Fibroblast of peridontal ligament (primary cell): ENCODE results near the gene CASP3.

Source experiments
- DNase-seq: peaks from one replicate; pipeline ENCODE4 v3.0.0-alpha.2; 2010; ENCODE audit errors: extremely low read depth

CASP3 gene

GRCh38 chr4:184649026-184649970, at the start of gene CASP3, which contains the start of gene PRIMPOL:
Gene CASP3 (minus strand): TSS chr4:184649447. CDS start chr4:184638453, 10,994 bp downstream.
Gene PRIMPOL (plus strand): TSS chr4:184649738. CDS start chr4:184657141, 7,403 bp downstream.
- peak; percentile 88 for DNase-seq

- no peak for DNase-seq
Measured at GRCh38 chr4:184697956-184698355, 48.7 kb upstream of the CASP3 start.

GRCh38 chr4:184695178-184695896, 46.1 kb upstream of the CASP3 start:
- DNase-seq: peak; percentile 12

DNA sequence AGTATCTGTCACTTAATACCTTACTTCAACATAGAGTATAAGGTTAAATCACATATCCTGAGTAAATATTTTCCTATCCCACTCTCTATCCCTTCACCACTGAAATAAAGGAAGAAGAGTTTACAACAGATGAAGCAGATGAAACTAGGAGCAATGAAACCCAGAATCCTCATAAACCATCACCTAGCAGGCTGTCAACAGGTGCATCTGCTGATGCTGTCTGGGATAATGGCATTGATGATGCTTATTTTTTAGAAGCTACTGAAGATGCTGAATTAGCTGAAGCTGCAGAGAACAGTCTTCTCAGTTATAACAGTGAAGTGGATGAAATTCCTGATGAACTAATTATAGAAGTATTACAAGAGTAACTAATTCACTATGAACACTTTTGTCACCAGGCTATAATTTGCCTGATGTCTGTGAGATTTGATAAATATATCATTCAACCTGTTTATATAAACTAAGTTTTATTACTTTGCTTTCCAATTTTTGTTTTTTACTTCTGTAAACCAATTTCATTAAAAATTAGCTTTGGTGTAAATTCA, 45.2 kb upstream of the CASP3 start:
- no peak for DNase-seq

DNA sequence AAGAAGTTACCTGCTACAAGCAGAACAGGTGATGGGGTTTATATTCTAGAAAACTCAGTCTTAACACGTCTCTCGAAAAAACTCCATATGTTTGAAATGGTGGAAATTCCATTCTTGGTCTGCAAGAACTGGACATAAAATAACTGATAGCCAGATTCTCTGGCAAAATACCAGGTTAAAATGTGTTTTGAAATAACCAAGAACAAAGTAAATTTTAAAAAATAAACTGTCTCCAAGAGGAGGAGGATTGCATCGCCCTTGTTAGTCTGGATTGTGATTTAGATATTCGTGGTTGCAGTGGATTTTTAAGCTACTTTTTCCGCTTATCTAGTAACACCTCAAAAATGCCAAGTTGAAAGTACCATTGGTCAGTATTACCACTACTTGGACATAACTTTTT, 43.8 kb upstream of the CASP3 start:
- DNase-seq: peak; percentile 73

DNA sequence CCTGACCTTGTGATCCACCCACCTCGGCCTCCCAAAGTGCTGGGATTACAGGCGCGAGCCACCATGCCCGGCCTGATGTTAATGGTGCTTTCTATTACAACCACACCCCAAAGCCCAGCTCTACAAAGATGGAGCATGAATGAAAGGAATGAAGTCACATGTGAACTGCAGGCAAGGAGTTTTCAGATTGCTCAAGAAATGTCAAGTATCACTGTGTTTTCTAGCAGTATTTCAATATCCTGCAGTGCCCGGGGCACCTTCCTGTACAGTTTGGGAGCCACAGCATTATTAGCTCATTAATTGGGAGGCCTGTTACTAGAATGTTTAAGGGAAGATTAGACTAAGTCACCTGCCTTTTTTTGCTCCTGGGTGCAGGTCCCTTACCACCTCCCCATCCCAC, 40.4 kb upstream of the CASP3 start:
- no peak for DNase-seq

DNA sequence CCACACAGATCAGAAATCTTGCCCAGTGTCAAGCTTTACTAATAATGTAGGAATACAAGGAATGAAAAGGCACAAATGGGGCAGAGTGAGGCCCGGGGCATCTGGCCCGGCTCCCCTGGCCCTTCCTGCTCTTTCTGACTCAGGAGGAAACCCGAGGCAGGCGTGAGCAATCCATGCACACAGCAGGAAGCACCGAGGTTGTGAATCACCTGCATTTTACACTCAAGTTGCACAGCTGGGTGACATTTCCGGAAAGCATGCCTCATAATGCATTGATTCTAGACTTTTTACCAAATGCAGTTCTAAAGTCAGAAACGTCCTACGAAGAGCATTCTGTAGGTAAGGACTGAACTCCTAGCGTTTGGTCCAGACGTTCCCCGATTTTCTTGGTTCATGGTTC, 39.2 kb upstream of the CASP3 start:
- DNase-seq: peak; percentile 53

DNA sequence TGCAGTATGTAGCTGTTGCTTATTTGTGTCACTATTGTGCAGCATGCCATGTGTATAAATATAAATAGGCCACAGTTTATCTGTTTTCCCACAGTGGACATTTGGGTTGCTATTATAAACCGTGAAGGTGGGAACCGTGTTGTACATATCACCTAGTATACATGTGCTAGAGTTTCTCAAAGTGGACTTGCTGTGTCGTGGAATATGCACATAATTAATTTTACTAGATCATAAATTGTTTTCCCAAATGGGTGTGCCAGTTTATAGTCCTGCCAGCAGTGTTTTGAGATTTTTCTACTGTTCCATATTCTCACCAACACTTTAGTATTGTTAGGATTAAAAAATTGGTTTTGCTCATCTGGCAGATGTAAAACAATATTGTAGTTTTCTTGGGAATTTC, 38.8 kb upstream of the CASP3 start:
- DNase-seq: no peak

DNA sequence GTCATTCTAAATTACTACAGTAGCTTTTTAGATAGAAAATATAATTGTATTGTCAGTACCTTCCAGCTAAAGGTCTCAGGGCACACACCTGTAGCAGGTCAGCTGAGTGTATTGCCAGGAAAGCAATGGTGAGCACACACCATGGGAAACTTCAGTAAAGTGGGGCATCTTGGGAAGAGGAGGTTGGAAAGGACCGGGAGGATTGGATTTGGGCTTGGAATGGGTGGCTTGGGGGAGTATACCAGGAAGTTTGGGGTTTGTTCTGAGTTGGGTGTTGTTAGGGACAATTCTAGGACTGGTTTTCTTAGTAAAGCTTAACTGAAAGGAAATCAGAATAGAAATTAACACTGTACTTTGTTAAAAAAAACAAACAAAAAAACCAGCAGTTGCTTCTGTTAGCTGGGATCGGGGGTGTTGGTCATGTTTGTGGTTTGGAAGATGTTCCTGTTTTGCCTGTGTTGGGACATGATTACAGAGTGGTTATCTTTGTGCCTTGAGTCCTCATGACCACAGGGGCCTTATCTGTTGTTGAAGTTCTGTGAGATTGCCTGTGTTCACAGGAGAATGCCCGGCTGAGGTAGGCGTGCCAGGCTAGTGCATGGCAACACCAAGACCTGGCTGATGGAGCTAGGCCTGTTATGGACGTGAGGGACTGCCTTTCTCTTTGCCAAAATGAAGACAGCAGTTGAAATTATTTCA, 35.4 kb upstream of the CASP3 start:
- DNase-seq: no peak

- DNase-seq: no peak
Measured at GRCh38 chr4:184681916-184682315, 32.7 kb upstream of the CASP3 start.

DNA sequence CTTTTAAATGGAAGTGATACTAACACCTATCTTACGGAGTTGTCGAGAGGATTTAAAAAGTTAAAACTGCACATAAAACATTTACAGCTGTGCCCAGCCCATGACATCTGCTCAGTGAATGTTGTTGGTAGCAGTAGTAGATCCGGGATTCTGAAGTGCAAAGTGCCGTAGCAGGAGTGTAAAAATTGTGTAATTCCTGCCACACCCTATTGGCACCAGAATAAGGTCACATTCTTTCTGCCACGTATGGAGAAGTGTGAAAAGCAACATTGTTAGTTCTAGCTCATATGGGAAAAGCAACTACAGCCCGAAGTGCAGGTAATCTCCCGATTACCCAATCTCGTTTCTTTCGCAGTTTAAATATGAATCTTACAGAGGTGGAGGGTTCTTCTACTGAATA, 31.5 kb upstream of the CASP3 start:
- no peak for DNase-seq

GRCh38 chr4:184675821-184676492, 26.7 kb upstream of the CASP3 start:
- DNase-seq: no peak

GRCh38 chr4:184675018-184675417, 25.8 kb upstream of the CASP3 start:
- no peak for DNase-seq

- peak; percentile 41 for DNase-seq
Measured at GRCh38 chr4:184674011-184674410, 24.8 kb upstream of the CASP3 start.

- no peak for DNase-seq
Measured at GRCh38 chr4:184672741-184673140, 23.5 kb upstream of the CASP3 start.

DNA sequence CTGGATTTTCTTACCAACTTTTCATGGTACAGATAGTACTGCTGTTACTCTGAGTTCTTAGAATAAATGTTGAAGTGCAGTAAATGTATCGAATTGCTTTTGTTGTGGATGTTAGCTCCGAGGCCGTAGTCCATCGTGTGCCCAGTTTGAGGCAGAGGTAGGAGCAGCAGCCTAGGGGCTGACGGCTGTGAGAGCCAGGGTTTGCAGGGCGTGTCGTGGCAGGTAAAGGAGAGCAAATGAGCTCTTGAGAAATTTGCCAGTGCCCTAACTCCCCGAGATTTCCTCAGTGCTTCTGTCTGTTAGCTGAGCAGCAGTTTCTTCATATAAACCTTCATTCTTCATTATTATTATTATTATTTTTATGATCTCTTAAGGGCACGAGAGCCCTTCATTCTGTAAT, 21.9 kb upstream of the CASP3 start:
- DNase-seq: no peak

DNA sequence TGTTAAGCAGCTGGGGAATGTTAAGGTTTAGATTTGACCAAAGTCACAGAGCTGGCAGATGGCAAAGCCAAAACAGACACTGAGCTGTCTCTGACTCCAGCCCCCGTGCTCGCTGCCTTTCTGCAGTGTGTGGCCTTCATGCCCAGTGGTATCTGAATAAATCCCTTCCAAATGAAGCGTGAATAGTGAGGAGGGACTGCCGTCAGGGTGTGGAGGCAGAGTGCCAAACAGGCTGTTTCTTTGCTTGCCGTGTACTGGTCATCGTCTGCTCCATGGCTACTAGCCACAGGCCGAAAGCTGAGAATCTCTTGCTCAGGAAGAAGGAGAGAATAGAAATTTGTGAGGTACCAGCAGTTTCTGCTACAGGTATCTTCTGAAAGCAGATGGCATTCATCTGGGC, 20.0 kb upstream of the CASP3 start:
- DNase-seq: no peak

DNA sequence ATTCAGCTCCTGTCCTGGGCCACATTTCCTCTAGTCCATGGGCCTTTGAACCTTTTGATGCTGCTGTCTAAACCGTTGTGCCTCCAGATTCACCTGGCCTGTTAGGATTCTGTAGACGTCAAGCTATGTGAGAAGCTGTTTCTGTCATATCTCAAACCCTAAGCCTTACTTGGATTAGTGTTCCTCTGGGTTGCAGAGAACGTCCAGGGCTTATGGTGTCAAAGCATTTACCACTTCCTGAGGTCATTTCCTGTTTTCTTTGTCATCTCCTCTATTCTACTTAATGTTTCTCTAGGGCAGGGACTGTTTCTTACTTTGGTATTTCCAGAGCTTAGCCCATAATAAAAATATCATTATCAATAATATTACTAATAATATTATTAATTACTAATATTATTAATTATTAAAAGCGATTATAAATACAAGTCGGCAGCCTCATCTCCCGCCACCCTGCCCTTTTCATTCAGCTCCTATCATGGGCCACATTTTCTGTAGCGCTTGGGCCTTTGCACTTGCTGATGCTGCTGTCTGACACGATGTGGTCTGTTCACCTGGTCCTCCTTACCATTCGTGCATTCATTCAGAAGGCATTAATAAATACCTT, 19.4 kb upstream of the CASP3 start:
- no peak for DNase-seq

DNA sequence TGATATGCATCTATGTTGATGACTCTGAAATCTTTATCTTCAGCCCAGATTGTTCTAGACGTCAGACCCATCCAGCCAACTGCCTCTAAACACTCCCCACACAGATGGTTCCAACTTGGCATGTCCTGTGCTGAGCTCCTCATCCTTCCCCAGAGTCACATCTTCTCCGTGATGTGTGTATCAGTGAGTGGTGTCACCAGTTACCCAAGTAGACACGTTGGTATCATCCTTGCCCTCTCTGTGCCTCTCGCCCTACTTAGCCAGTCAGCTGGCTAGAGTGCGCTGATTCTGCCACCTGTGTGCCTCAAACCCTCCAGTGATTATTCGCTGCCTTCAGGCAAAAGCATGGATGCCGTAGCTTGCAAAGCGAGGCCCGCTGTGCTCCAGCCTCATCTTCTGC, 18.8 kb upstream of the CASP3 start:
- no peak for DNase-seq

GRCh38 chr4:184666670-184667069, 17.4 kb upstream of the CASP3 start:
- no peak for DNase-seq
